Stomach smooth muscle (tissue), 2 donors: ENCODE data around the gene ARHGEF7.

Experiments
- H3K27ac ChIP-seq: one replicate; pipeline ENCODE4 v1.7.0; 2013; ENCODE audit warnings: mild to moderate bottlenecking, low read length, inconsistent platforms
- H3K27me3 ChIP-seq, 2 donors: one replicate each; pipeline ENCODE4 v1.7.0; 2013; ENCODE audit warnings: low read length in 2 of 2; ENCODE audit not compliant: insufficient read depth in 2 of 2, control insufficient read depth in 1 of 2
- H3K36me3 ChIP-seq, 2 donors: one replicate each; pipeline ENCODE4 v1.7.0; 2013; ENCODE audit warnings: low read length in 2 of 2; ENCODE audit not compliant: control insufficient read depth in 2 of 2, insufficient read depth in 2 of 2
- H3K4me1 ChIP-seq: one replicate; pipeline ENCODE4 v1.7.0; 2013; ENCODE audit warnings: low read length; ENCODE audit not compliant: control insufficient read depth, insufficient read depth
- H3K4me3 ChIP-seq, 2 donors: one replicate each; pipeline ENCODE4 v1.7.0; 2013; ENCODE audit warnings: low read length in 2 of 2
- H3K9ac ChIP-seq, 2 donors: one replicate each; pipeline ENCODE4 v1.7.0; 2013; ENCODE audit warnings: low read length in 2 of 2, mild to moderate bottlenecking in 1 of 2
- H3K9me3 ChIP-seq, 2 donors: one replicate each; pipeline ENCODE4 v1.7.0; 2013; ENCODE audit warnings: low read length in 2 of 2; ENCODE audit not compliant: control insufficient read depth in 2 of 2
- donor health status: healthy.
- donor health status: Pancreatic carcinoma.

ARHGEF7 gene

GRCh38 chr13:111337741-111338140, 222.6 kb downstream of the ARHGEF7 start:
- no peaks in the 10 kb centered on the region for H3K9me3 ChIP-seq
- no peaks in the 10 kb centered on the region for H3K36me3 ChIP-seq
- H3K4me3 ChIP-seq: no peak overlapping the region
- H3K27me3 ChIP-seq: no peaks in the 10 kb centered on the region
- no peak overlapping the region for H3K27ac ChIP-seq
- H3K4me1 ChIP-seq: no peaks in the 10 kb centered on the region
- H3K9ac ChIP-seq: no peak overlapping the region

GRCh38 chr13:111338841-111339240, 223.7 kb downstream of the ARHGEF7 start:
- no peaks in the 10 kb centered on the region for H3K27me3 ChIP-seq
- H3K4me1 ChIP-seq: no peaks in the 10 kb centered on the region
- no peak overlapping the region for H3K27ac ChIP-seq
- H3K9me3 ChIP-seq: no peaks in the 10 kb centered on the region
- H3K9ac ChIP-seq: no peak overlapping the region
- no peak overlapping the region for H3K4me3 ChIP-seq
- no peaks in the 10 kb centered on the region for H3K36me3 ChIP-seq

GRCh38 chr13:111339366-111340143, 224.4 kb downstream of the ARHGEF7 start:
- H3K9me3 ChIP-seq: no peaks in the 10 kb centered on the region

GRCh38 chr13:111341886-111342285, 226.8 kb downstream of the ARHGEF7 start:
- Histone ChIP-seq H3K4me3 (no peak overlapping the region), H3K9me3 (no peaks in the 10 kb centered on the region), H3K9ac (no peak overlapping the region), H3K4me1 (no peaks in the 10 kb centered on the region), H3K36me3 (no peaks in the 10 kb centered on the region), H3K27me3 (no peaks in the 10 kb centered on the region), H3K27ac (no peak overlapping the region)

More at GRCh38 chr13:111339366-111340143, 224.4 kb downstream of the ARHGEF7 start:
- Histone ChIP-seq H3K9ac (no peak overlapping the region), H3K4me1 (no peaks in the 10 kb centered on the region), H3K27me3 (no peaks in the 10 kb centered on the region), H3K36me3 (no peaks in the 10 kb centered on the region), H3K4me3 (no peak overlapping the region), H3K27ac (no peak overlapping the region)

GRCh38 chr13:111342721-111343120, 227.6 kb downstream of the ARHGEF7 start:
- no peaks in the 10 kb centered on the region for H3K27me3 ChIP-seq
- no peak overlapping the region for H3K9ac ChIP-seq
- no peak overlapping the region for H3K27ac ChIP-seq
- H3K4me3 ChIP-seq: no peak overlapping the region
- H3K9me3 ChIP-seq: no peaks in the 10 kb centered on the region
- H3K36me3 ChIP-seq: no peaks in the 10 kb centered on the region
- no peaks in the 10 kb centered on the region for H3K4me1 ChIP-seq

- no peaks in the 10 kb centered on the region for H3K9me3 ChIP-seq
- H3K36me3 ChIP-seq: no peaks in the 10 kb centered on the region
- no peak overlapping the region for H3K9ac ChIP-seq
- H3K27ac ChIP-seq: no peak overlapping the region
- H3K4me3 ChIP-seq: no peak overlapping the region
- no peaks in the 10 kb centered on the region for H3K27me3 ChIP-seq
- no peaks in the 10 kb centered on the region for H3K4me1 ChIP-seq
Measured at GRCh38 chr13:111343186-111343805, 228.2 kb downstream of the ARHGEF7 start.

GRCh38 chr13:111344471-111345191, 229.5 kb downstream of the ARHGEF7 start:
- Histone ChIP-seq H3K27me3 (no peaks in the 10 kb centered on the region), H3K4me1 (no peaks in the 10 kb centered on the region), H3K27ac (no peak overlapping the region), H3K4me3 (no peak overlapping the region), H3K36me3 (no peaks in the 10 kb centered on the region), H3K9me3 (no peaks in the 10 kb centered on the region), H3K9ac (no peak overlapping the region)

GRCh38 chr13:111345682-111346081, 230.6 kb downstream of the ARHGEF7 start:
- Histone ChIP-seq H3K27ac (no peak overlapping the region), H3K27me3 (no peaks in the 10 kb centered on the region), H3K4me3 (no peak overlapping the region), H3K9ac (no peak overlapping the region), H3K9me3 (no peaks in the 10 kb centered on the region), H3K4me1 (no peaks in the 10 kb centered on the region), H3K36me3 (no peaks in the 10 kb centered on the region)

- H3K9ac ChIP-seq: no peak overlapping the region
- H3K36me3 ChIP-seq: no peaks in the 10 kb centered on the region
- no peak overlapping the region for H3K27ac ChIP-seq
- no peaks in the 10 kb centered on the region for H3K27me3 ChIP-seq
- H3K4me3 ChIP-seq: no peak overlapping the region
- no peaks in the 10 kb centered on the region for H3K4me1 ChIP-seq
- H3K9me3 ChIP-seq: no peaks in the 10 kb centered on the region
Measured at GRCh38 chr13:111346101-111346680, 231.1 kb downstream of the ARHGEF7 start.

- H3K4me1 ChIP-seq: no peaks in the 10 kb centered on the region
- no peaks in the 10 kb centered on the region for H3K36me3 ChIP-seq
- H3K4me3 ChIP-seq: no peak overlapping the region
- no peaks in the 10 kb centered on the region for H3K27me3 ChIP-seq
- no peaks in the 10 kb centered on the region for H3K9me3 ChIP-seq
- H3K9ac ChIP-seq: no peak overlapping the region
- no peak overlapping the region for H3K27ac ChIP-seq
Measured at GRCh38 chr13:111347438-111347837, 232.3 kb downstream of the ARHGEF7 start.
